Measurements from ENCODE around the gene CCDC174.

Gene CCDC174

GRCh38 chr3:14691239-14691638, 39.7 kb downstream of the CCDC174 start:
- no peak overlapping the region for H3K4me3 ChIP-seq
- TF ChIP-seq POLR2AphosphoS5 (IDR thresholded peaks at IDR 0.05; ENCODE audit: borderline replicate concordance, low read depth, low read length) (no peak), FOXP2 (optimal IDR thresholded peaks at IDR 0.05; ENCODE audit: control extremely low read depth, extremely low read length, insufficient read depth) (no peak), EZH2 (IDR thresholded peaks at IDR 0.05) (no peak)
- H3K9me3 ChIP-seq (ENCODE audit: low read depth, low read length): no peaks in the 10 kb centered on the region
- no peak overlapping the region for H3K9ac ChIP-seq (ENCODE audit: insufficient read length)
- DNase-seq (ENCODE audit: low read depth, low spot score): no peak
- H3K27ac ChIP-seq: no peak overlapping the region
- H3K36me3 ChIP-seq (ENCODE audit: insufficient read depth, low read length): no peaks in the 10 kb centered on the region

GRCh38 chr3:14691719-14692118, 40.2 kb downstream of the CCDC174 start:
- no peak overlapping the region for H3K4me3 ChIP-seq
- no peak overlapping the region for H3K27ac ChIP-seq
- H3K36me3 ChIP-seq (ENCODE audit: insufficient read depth, low read length): no peaks in the 10 kb centered on the region
- H3K9ac ChIP-seq (ENCODE audit: insufficient read length): no peak overlapping the region
- no peak for DNase-seq (ENCODE audit: low read depth, low spot score)
- H3K9me3 ChIP-seq (ENCODE audit: low read depth, low read length): no peaks in the 10 kb centered on the region
- TF ChIP-seq POLR2AphosphoS5 (IDR thresholded peaks at IDR 0.05; ENCODE audit: borderline replicate concordance, low read depth, low read length): no peak
- no peak for TF ChIP-seq FOXP2 (optimal IDR thresholded peaks at IDR 0.05; ENCODE audit: control extremely low read depth, extremely low read length, insufficient read depth)
- TF ChIP-seq EZH2 (IDR thresholded peaks at IDR 0.05): no peak

- no peak for DNase-seq (ENCODE audit: low read depth, low spot score)
- no peak for TF ChIP-seq POLR2AphosphoS5 (IDR thresholded peaks at IDR 0.05; ENCODE audit: borderline replicate concordance, low read depth, low read length)
- no peak for TF ChIP-seq FOXP2 (optimal IDR thresholded peaks at IDR 0.05; ENCODE audit: control extremely low read depth, extremely low read length, insufficient read depth)
- no peak for TF ChIP-seq EZH2 (IDR thresholded peaks at IDR 0.05)
- no peaks in the 10 kb centered on the region for H3K36me3 ChIP-seq (ENCODE audit: insufficient read depth, low read length)
- H3K9ac ChIP-seq (ENCODE audit: insufficient read length): no peak overlapping the region
- no peak overlapping the region for H3K4me3 ChIP-seq
- no peaks in the 10 kb centered on the region for H3K9me3 ChIP-seq (ENCODE audit: low read depth, low read length)
- no peak overlapping the region for H3K27ac ChIP-seq
These were observed 47.2 kb downstream of the CCDC174 start for GRCh38 chr3:14698601-14699244.

GRCh38 chr3:14699643-14700042, 48.1 kb downstream of the CCDC174 start:
- no peak for TF ChIP-seq POLR2AphosphoS5 (IDR thresholded peaks at IDR 0.05; ENCODE audit: borderline replicate concordance, low read depth, low read length)
- TF ChIP-seq EZH2 (IDR thresholded peaks at IDR 0.05): no peak
- no peak for TF ChIP-seq FOXP2 (optimal IDR thresholded peaks at IDR 0.05; ENCODE audit: control extremely low read depth, extremely low read length, insufficient read depth)
- Histone ChIP-seq H3K9ac (ENCODE audit: insufficient read length) (no peak overlapping the region), H3K9me3 (ENCODE audit: low read depth, low read length) (no peaks in the 10 kb centered on the region), H3K4me3 (no peak overlapping the region), H3K27ac (no peak overlapping the region), H3K36me3 (ENCODE audit: insufficient read depth, low read length) (no peaks in the 10 kb centered on the region)
- no peak for DNase-seq (ENCODE audit: low read depth, low spot score)

- DNase-seq (ENCODE audit: low read depth, low spot score): no peak
- Histone ChIP-seq H3K4me3 (no peak overlapping the region), H3K27ac (no peak overlapping the region), H3K36me3 (ENCODE audit: insufficient read depth, low read length) (no peaks in the 10 kb centered on the region), H3K9ac (ENCODE audit: insufficient read length) (no peak overlapping the region), H3K9me3 (ENCODE audit: low read depth, low read length) (no peaks in the 10 kb centered on the region)
- TF ChIP-seq EZH2 (IDR thresholded peaks at IDR 0.05): no peak
- TF ChIP-seq FOXP2 (optimal IDR thresholded peaks at IDR 0.05; ENCODE audit: control extremely low read depth, extremely low read length, insufficient read depth): no peak
- TF ChIP-seq POLR2AphosphoS5 (IDR thresholded peaks at IDR 0.05; ENCODE audit: borderline replicate concordance, low read depth, low read length): no peak
These were observed 49.3 kb downstream of the CCDC174 start for GRCh38 chr3:14700891-14701290.

GRCh38 chr3:14701676-14702075, 50.1 kb downstream of the CCDC174 start:
- H3K4me3 ChIP-seq: no peak overlapping the region
- TF ChIP-seq EZH2 (IDR thresholded peaks at IDR 0.05) (no peak), FOXP2 (optimal IDR thresholded peaks at IDR 0.05; ENCODE audit: control extremely low read depth, extremely low read length, insufficient read depth) (no peak), POLR2AphosphoS5 (IDR thresholded peaks at IDR 0.05; ENCODE audit: borderline replicate concordance, low read depth, low read length) (no peak)
- DNase-seq (ENCODE audit: low read depth, low spot score): no peak
- H3K36me3 ChIP-seq (ENCODE audit: insufficient read depth, low read length): no peaks in the 10 kb centered on the region
- no peak overlapping the region for H3K27ac ChIP-seq
- no peaks in the 10 kb centered on the region for H3K9me3 ChIP-seq (ENCODE audit: low read depth, low read length)
- H3K9ac ChIP-seq (ENCODE audit: insufficient read length): no peak overlapping the region

- Histone ChIP-seq H3K27ac (no peak overlapping the region), H3K9ac (ENCODE audit: insufficient read length) (no peak overlapping the region), H3K9me3 (ENCODE audit: low read depth, low read length) (no peaks in the 10 kb centered on the region), H3K36me3 (ENCODE audit: insufficient read depth, low read length) (no peaks in the 10 kb centered on the region), H3K4me3 (no peak overlapping the region)
- DNase-seq (ENCODE audit: low read depth, low spot score): no peak
- TF ChIP-seq POLR2AphosphoS5 (IDR thresholded peaks at IDR 0.05; ENCODE audit: borderline replicate concordance, low read depth, low read length) (no peak), EZH2 (IDR thresholded peaks at IDR 0.05) (no peak), FOXP2 (optimal IDR thresholded peaks at IDR 0.05; ENCODE audit: control extremely low read depth, extremely low read length, insufficient read depth) (no peak)
These were observed 51.7 kb downstream of the CCDC174 start for GRCh38 chr3:14703128-14703750.

- no peak overlapping the region for H3K9ac ChIP-seq (ENCODE audit: insufficient read length)
- no peaks in the 10 kb centered on the region for H3K36me3 ChIP-seq (ENCODE audit: insufficient read depth, low read length)
- no peak for DNase-seq (ENCODE audit: low read depth, low spot score)
These were observed 52.2 kb downstream of the CCDC174 start for GRCh38 chr3:14703791-14704190.

More at GRCh38 chr3:14703791-14704190, 52.2 kb downstream of the CCDC174 start:
- H3K4me3 ChIP-seq: no peak overlapping the region
- H3K27ac ChIP-seq: no peak overlapping the region
- TF ChIP-seq FOXP2 (optimal IDR thresholded peaks at IDR 0.05; ENCODE audit: control extremely low read depth, extremely low read length, insufficient read depth): no peak
- TF ChIP-seq EZH2 (IDR thresholded peaks at IDR 0.05): no peak
- no peaks in the 10 kb centered on the region for H3K9me3 ChIP-seq (ENCODE audit: low read depth, low read length)
